Activated CD4-positive, alpha-beta T cell treated with anti-CD3 and anti-CD28 coated beads, Interleukin-2, amount 10 ng/mL, durations not matched to agents 7 days and 5 days (primary cell): Measurements from ENCODE around the gene MKI67. TPM values are rescaled to one million over a fixed set of nuclear protein-coding genes. Genes with fewer than 3 reads are reported as not detected.
"Not testable (repeated sequence)": the region's sequence is repeated elsewhere in the genome, so short reads cannot be mapped to it uniquely, and the experiment has no call there.

Experiments used
- CTCF ChIA-PET: fragments of 350-600 bp; sonication (Branson Sonifier 250); formaldehyde crosslinking; loops from one replicate; lab custom pipeline; 2021; ENCODE audit warnings: antibody characterized with exemption; lab: Charles Lee
- POLR2A ChIA-PET: fragments of 350-600 bp; sonication (Branson Sonifier 250); formaldehyde crosslinking; loops from one replicate; lab custom pipeline; 2021; ENCODE audit warnings: antibody characterized with exemption; lab: Charles Lee
- DNase-seq: peaks from one replicate; pipeline ENCODE4 v3.0.0-alpha.2; 2020
- H3K27ac Mint-ChIP-seq: one replicate; pipeline ENCODE4 v1.8.0; 2021; ENCODE audit warnings: mild to moderate bottlenecking, moderate library complexity, mixed read lengths
- H3K27me3 Mint-ChIP-seq: one replicate; pipeline ENCODE4 v1.8.0; 2021; ENCODE audit warnings: mixed read lengths
- H3K36me3 Mint-ChIP-seq: one replicate; pipeline ENCODE4 v1.8.0; 2021; ENCODE audit warnings: low read depth, mixed read lengths
- H3K4me1 Mint-ChIP-seq: one replicate; pipeline ENCODE4 v1.8.0; 2021; ENCODE audit warnings: mixed read lengths
- H3K4me3 Mint-ChIP-seq: one replicate; pipeline ENCODE4 v1.8.0; 2021; ENCODE audit warnings: mild to moderate bottlenecking, moderate library complexity, mixed read lengths
- H3K9me3 Mint-ChIP-seq: one replicate; pipeline ENCODE4 v1.8.0; 2021; ENCODE audit warnings: mixed read lengths
- total RNA-seq, 2 experiments: library from RNA; stranded (reverse); gene quantifications; one replicate each; pipeline ENCODE4 v1.2.3, GENCODE V29; 2021

MKI67 gene
- total RNA-seq, 2 experiments from 2014 or later = 328 to 345 TPM

DNA sequence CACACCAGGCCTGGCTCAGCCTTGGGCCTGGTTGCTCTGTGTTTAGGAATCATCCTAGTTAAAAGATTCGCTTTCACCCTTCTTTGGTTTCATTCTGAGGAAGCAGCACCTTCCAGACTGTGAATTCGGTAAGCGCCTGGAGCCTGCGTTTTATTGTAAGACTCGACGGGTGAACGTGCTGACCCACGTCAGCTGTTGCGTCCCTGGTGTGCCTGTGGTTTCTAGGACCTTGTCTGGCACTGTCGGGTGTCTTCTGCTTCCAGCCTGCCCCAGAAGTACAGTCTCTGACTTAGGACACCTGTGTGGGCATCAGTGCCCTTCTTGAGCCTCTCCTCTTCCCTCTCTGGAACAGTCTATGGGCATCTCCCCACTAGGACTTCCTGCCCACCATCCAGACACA lies 26.3 kb downstream of the MKI67 start:
- Mint-ChIP-seq H3K9me3 (no peaks in the 10 kb centered on the region), H3K27ac (peak overlapping the region; percentile 27), H3K4me1 (peaks cover 55% of the 10 kb centered on the region), H3K27me3 (no peaks in the 10 kb centered on the region), H3K36me3 (peaks cover 82% of the 10 kb centered on the region), H3K4me3 (no peak overlapping the region)
- CTCF ChIA-PET = interaction anchor here (1.2 kb wide), 1 partner anchor 13 kb away, joined by 3 read pairs; no protein-coding TSS in a partner anchor
- POLR2A ChIA-PET = interaction anchor here (0.6 kb wide), 1 partner anchor 37 kb away, joined by 4 read pairs; no protein-coding TSS in a partner anchor
- no peak for DNase-seq

DNA sequence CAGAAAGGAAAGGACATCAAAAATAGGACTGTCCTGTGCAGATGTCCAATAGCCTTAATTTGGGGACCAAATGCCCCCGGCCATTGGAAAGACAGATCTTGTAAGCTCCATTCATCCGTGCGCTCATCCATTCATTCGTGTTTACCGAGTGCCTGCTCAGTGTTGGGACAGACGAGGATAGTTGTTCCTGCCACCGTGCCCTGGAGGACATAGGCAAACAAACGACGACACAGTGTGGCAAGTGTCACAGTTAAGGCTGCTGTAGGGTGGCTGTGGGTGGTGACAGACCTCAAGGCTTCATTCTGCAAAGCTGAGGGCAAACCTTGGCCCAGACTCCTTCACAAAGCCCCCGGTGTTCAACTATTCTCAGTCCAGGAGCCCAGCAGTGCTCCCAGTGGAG lies 27.6 kb downstream of the MKI67 start:
- no peak overlapping the region for H3K4me3 Mint-ChIP-seq
- DNase-seq = no peak
- H3K4me1 Mint-ChIP-seq = peaks cover 57% of the 10 kb centered on the region
- peaks cover 84% of the 10 kb centered on the region for H3K36me3 Mint-ChIP-seq
- ChIA-PET POLR2A (no interaction called here), CTCF (interaction anchor here (0.9 to 1.5 kb wide), 2 partner anchors 17 to 29 kb away, joined by 3 to 4 read pairs; no protein-coding TSS in a partner anchor)
- H3K9me3 Mint-ChIP-seq = no peaks in the 10 kb centered on the region
- H3K27me3 Mint-ChIP-seq = no peaks in the 10 kb centered on the region
- H3K27ac Mint-ChIP-seq = no peak overlapping the region

DNA sequence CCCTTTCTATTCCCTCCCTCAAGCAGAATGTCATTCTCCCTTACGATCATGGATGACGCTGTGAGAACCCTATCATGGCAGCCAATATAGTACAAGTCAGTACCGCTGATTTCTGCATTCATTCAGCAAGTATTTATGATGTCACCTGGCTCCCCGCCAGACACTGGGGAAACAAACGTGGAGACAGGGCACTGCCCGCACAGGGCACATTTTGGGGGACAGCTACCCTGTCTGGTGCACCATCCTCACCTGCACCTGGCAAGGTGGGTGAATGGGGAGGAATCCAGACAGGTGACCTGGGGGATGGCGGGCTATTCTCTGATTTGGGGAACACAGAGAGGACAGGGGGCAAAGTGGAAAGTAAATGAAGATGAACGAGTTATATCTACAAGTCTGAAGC lies 28.4 kb downstream of the MKI67 start:
- no peak for DNase-seq
- Mint-ChIP-seq H3K4me1 (peaks cover 57% of the 10 kb centered on the region), H3K36me3 (peaks cover 77% of the 10 kb centered on the region), H3K27ac (peak overlapping the region; percentile 20), H3K9me3 (no peaks in the 10 kb centered on the region), H3K4me3 (no peak overlapping the region), H3K27me3 (no peaks in the 10 kb centered on the region)
- ChIA-PET POLR2A (no interaction called here), CTCF (interaction anchor here (0.9 to 1.5 kb wide), 2 partner anchors 18 to 29 kb away, joined by 3 to 4 read pairs; no protein-coding TSS in a partner anchor)

DNA sequence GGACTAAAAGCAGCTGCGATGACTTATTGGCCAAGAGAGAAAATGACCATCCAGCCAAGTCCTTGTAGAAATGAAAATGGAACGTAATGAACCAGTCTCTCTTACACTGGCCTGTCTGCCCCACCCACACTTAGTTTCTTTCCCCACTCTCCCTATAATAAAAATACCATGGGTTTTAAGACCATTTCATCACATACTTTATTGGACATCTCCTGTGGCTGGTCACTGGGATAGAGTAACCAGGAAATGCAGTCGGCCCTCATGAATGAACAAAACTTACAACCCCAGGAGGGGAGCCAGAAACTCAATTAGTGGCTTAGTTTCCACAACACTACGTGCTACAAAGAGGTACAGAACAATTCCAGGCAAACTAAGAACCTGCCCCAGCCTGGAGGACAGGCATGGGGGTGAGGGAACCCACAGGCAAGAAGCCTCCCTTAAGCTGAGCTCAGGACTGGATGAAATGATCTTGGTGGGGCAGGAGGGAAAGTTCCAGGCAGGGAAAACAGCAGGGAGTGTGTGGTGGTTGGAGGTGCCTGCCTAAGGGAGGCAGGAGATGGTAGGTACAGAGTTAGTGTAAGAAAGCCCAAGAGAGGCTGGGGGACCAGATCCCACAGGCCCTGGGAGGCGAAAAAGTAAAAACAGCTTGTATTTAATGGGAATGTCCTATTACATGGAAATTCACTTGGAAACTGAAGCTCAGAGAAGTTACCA lies 29.6 kb downstream of the MKI67 start:
- Mint-ChIP-seq H3K27me3 (no peaks in the 10 kb centered on the region), H3K27ac (peak overlapping the region; percentile 72), H3K4me1 (peaks cover 53% of the 10 kb centered on the region), H3K36me3 (peaks cover 67% of the 10 kb centered on the region), H3K9me3 (no peaks in the 10 kb centered on the region), H3K4me3 (no peak overlapping the region)
- CTCF ChIA-PET = interaction anchor here (1.5 to 3.1 kb wide), 3 partner anchors 13 to 26 kb away, joined by 3 to 10 read pairs (median 6); no protein-coding TSS in a partner anchor
- DNase-seq = no peak
- POLR2A ChIA-PET = no interaction called here

DNA sequence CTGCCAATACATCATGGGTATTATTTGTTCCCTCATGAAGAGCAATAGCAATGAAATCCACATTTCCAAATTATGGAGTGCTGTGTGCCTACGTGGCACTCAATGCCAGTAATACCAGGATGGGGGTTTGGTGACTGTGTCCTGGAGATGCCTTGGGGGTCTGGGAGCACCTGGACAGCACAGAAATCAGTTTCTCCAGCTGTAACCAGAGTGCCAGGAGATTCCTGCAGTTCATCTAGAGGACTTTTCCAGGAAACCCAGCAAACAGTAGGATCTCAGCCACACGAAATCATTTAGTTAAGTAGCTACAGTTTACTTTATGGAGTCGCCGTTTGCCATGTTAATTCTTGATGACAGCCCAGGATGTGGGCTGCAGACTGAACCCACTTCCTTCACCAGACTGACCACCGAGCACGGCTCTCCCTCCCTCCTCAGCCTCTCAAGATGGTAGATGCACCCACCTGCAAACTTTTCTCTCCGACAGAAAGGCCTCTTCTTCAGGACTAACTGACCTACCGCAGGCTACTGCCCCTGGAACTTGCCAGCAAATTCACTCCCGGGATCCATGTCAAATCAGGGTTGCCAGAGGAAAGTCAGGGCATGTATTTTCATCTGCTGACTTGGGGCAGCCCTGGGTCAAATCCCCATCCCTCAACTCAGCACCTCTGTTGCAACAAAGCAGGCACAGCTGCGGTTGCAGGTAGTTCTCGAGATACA lies 30.3 kb downstream of the MKI67 start:
- H3K4me1 Mint-ChIP-seq = peaks cover 47% of the 10 kb centered on the region
- H3K27me3 Mint-ChIP-seq = no peaks in the 10 kb centered on the region
- no peaks in the 10 kb centered on the region for H3K9me3 Mint-ChIP-seq
- no peak overlapping the region for H3K4me3 Mint-ChIP-seq
- POLR2A ChIA-PET = no interaction called here
- peaks cover 60% of the 10 kb centered on the region for H3K36me3 Mint-ChIP-seq
- CTCF ChIA-PET = interaction anchor here (0.9 to 3.1 kb wide), 6 partner anchors 12 to 31 kb away, joined by 3 to 10 read pairs (median 5); no protein-coding TSS in a partner anchor
- H3K27ac Mint-ChIP-seq = peak overlapping the region; percentile 72
- peak; percentile 38 for DNase-seq

DNA sequence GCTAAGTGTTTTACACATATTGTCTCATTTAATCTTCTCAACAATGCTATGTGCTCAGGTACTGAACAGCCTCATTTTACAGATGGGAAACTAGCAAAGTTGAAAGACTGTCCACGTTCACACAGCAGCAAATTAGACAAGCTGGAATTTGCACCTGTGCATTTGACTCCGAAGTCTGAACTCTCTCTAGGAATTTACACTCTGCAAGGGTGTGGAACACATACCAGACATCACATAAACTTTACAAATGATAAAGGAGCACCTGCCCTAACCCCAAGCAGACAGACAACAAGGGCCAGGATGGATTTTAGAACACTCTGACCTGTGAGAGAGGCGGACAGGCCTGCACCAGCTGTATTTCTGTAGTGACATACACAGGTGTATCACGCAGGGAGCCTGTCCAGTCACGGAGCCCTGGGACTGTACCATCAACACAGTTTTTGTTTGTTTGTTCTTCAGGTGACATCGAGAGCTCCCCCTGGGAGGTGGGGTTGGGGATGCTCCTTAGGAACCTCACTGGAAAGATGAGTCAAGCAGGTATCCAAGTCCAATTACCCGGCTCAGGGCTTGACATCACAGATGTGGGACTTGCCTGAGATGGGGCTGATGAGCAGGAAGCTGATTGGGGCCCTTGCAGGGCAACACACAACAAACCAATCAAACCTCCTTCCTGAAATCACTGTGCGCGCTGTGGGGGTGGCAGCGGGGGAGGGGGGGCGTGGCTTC lies 31.0 kb downstream of the MKI67 start:
- H3K36me3 Mint-ChIP-seq = peaks cover 55% of the 10 kb centered on the region
- no peaks in the 10 kb centered on the region for H3K9me3 Mint-ChIP-seq
- CTCF ChIA-PET = interaction anchor here (0.7 to 3.1 kb wide), 7 partner anchors 11 to 60 kb away, joined by 3 to 10 read pairs (median 4); no protein-coding TSS in a partner anchor
- peak; percentile 22 for DNase-seq
- POLR2A ChIA-PET = no interaction called here
- peaks cover 44% of the 10 kb centered on the region for H3K4me1 Mint-ChIP-seq
- H3K4me3 Mint-ChIP-seq = no peak overlapping the region
- no peaks in the 10 kb centered on the region for H3K27me3 Mint-ChIP-seq
- peak overlapping the region; percentile 62 for H3K27ac Mint-ChIP-seq

DNA sequence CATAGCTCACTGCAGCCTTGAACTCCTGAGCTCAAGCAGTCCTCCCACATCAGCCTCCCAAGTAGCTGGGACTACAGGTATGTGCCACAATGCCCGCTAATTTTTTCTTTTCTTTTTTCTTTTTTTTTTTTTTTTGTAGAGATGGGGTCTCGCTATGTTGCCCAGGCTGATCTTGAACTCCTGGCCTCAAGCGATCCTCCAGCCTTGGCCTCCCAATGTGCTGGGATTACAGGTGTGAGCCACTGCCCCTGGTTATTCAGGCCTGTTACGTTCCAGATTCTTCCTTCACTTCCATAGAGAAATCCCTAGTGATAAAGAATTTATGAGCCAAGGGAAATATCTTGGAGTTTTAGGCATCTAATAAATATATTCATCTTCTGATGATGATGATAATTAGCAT lies 31.6 kb downstream of the MKI67 start:
- DNase-seq, H3K4me3 Mint-ChIP-seq, H3K27me3 Mint-ChIP-seq, H3K9me3 Mint-ChIP-seq, POLR2A ChIA-PET: not testable (repeated sequence)
- CTCF ChIA-PET = interaction anchor here (0.6 to 3.1 kb wide), 6 partner anchors 11 to 749 kb away, joined by 3 to 10 read pairs (median 4); no protein-coding TSS in a partner anchor
- Mint-ChIP-seq H3K36me3 (peaks cover 50% of the 10 kb centered on the region), H3K4me1 (peaks cover 44% of the 10 kb centered on the region), H3K27ac (peak overlapping the region; percentile 62)

DNA sequence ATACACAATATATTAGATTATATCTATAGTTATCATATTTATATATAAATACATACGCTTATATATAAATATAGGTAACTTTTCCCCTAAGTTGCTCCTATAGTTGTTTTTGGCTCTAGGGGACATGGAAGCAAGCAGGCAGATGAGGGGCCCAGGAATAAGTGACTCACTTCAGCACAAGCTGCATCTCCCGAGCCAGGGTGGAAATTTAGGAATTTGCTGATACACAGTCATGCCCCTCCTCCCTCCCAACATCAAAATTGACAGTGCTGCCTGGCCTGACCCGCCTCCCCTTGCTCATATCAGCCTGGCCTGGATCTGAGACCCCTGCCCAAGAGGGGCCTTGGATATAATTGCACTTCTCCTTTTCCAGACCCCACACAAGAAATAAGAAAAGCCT lies 33.8 kb downstream of the MKI67 start:
- DNase-seq = no peak

DNA sequence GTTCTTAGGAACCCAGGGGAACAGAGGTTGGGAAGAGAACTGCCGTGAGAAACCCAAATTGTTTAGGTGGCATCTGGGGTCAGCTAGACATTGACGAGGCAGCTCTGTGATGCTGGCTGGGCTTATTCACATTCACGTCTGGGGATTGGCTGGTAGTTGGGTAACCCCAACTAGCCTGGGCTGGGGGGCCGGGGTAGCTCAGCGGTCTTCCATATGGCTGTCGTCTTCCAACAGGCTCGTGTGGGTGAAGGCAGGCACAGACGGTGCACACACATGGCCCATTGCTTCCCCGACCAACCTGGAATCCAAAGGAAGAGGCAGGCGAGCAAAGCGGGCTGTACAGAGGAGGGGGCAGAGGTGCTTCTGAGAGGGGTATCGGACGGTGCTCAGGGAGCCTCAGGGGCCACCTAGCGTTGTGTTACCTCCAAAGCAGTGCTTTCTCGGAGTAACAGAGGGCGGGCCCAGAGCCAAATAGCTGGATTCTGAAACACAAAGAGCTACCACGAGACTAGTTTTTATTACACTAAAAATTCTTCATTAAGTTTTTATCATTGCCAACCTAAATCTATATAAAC lies 34.5 kb downstream of the MKI67 start:
- POLR2A ChIA-PET = no interaction called here
- H3K27ac Mint-ChIP-seq = no peak overlapping the region

More for the DNA sequence above, 33.8 kb downstream of the MKI67 start:
- Mint-ChIP-seq H3K4me1 (peaks cover 36% of the 10 kb centered on the region), H3K27ac (no peak overlapping the region), H3K9me3 (no peaks in the 10 kb centered on the region), H3K36me3 (peaks cover 28% of the 10 kb centered on the region), H3K4me3 (no peak overlapping the region), H3K27me3 (no peaks in the 10 kb centered on the region)
- CTCF ChIA-PET = no interaction called here
- POLR2A ChIA-PET = no interaction called here

DNA sequence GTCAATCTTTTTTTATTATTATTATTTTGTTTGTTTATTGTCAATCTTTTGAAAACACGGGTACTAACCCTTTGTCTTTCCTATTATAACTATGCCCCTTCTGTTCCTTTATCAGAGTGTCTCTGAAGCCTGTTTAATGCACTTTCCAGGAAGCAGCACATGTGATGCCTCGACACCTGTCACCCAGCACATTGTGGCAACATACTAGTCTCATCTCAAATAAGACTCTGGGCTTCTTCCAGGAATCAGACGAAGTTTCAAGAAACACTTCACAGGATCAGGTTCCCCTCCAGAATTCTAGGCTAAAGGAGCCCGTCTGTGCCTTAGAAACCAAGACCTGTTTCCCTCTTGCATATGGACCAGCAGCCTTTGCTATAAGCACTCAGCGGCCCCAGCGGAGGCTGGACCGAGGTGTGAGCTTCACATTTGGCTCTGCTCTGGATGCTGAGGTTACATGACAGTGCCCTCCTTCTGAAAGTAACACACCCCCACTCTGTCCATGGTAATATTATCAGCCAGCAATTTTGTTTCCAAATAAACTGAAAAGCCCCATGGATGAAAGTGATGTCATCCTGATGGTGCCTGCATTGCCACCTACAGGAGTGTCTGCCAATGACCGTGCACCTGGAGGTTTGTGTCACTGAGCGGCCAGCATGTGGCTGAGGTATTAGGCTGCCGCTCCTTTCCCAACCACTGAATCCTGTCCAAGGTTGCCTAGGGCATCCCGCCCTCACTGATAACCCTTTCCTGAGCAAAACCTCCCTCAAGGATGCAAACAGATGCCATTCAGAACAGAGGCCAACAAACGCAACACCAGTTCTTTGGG lies 38.1 kb downstream of the MKI67 start:
- Mint-ChIP-seq H3K9me3 (no peaks in the 10 kb centered on the region), H3K36me3 (peaks cover 2% of the 10 kb centered on the region), H3K4me1 (peaks cover 9% of the 10 kb centered on the region), H3K4me3 (no peak overlapping the region), H3K27me3 (no peaks in the 10 kb centered on the region), H3K27ac (no peak overlapping the region)
- POLR2A ChIA-PET = interaction anchor here (0.7 kb wide), 1 partner anchor 50 kb away, joined by 3 read pairs; no protein-coding TSS in a partner anchor
- no peak for DNase-seq
- CTCF ChIA-PET = no interaction called here

More for the DNA sequence above, 34.5 kb downstream of the MKI67 start:
- Mint-ChIP-seq H3K36me3 (peaks cover 21% of the 10 kb centered on the region), H3K4me3 (no peak overlapping the region), H3K27me3 (no peaks in the 10 kb centered on the region), H3K9me3 (no peaks in the 10 kb centered on the region), H3K4me1 (peaks cover 29% of the 10 kb centered on the region)
- CTCF ChIA-PET = no interaction called here
- no peak for DNase-seq

DNA sequence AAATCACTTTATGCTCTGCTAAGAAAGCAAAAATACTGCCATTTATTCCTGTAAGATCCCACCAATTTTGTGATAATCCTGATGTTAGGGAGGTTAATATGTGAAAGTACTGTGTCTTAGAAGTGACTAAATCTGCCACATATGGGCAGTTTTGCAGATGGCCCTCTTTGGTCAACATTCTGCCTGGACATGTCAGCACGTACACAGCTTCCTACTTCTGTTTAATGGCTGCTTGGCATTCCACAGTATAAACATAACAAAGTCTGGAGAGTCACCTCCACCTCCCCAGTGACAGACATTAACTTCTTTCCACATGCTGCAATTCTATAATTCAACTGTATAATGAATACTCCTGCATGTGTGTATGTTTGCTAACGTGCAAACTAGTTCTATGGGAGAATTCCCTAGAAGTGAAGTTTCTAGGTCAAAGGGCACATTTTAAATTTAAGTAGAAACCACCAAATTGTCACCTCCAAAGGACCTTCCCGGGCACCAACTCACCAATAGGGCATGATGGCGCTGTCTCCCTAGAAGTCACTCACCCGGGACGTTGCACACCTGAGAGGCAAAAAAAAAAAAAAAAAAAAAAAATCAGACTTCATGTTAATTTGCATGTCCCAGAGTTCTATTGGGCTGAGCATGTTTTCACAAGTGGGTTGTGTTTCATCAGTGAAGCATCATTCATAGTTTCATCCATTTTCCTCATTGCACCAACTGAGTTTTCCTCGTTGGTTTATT lies 38.9 kb downstream of the MKI67 start:
- no peaks in the 10 kb centered on the region for H3K27me3 Mint-ChIP-seq
- POLR2A ChIA-PET = no interaction called here
- CTCF ChIA-PET = interaction anchor here (1.3 kb wide), 1 partner anchor 18 kb away, joined by 4 read pairs; no protein-coding TSS in a partner anchor
- no peaks in the 10 kb centered on the region for H3K9me3 Mint-ChIP-seq
- H3K4me3 Mint-ChIP-seq = no peak overlapping the region
- H3K36me3 Mint-ChIP-seq = peaks cover 2% of the 10 kb centered on the region
- peaks cover 9% of the 10 kb centered on the region for H3K4me1 Mint-ChIP-seq
- no peak overlapping the region for H3K27ac Mint-ChIP-seq
- no peak for DNase-seq
